DOHH2 (cell line): ENCODE results near the gene FANCC.

ENCODE experiments used
- H3F3A ChIP-seq: fragments of 200-600 bp; sonication (generic), shearing (Covaris generic); 2 replicates; pipeline ENCODE4 v1.6.0; 2016; ENCODE audit warnings: antibody characterized with exemption, mild to moderate bottlenecking; ENCODE audit not compliant: control insufficient read depth, insufficient read depth
- H3K27ac ChIP-seq: fragments of 200-600 bp; sonication (generic); 2 replicates; pipeline ENCODE4 v1.5.1; 2014; ENCODE audit warnings: low read depth, mild to moderate bottlenecking, low read length, moderate library complexity
- H3K27me3 ChIP-seq: fragments of 200-600 bp; sonication (generic); 2 replicates; pipeline ENCODE4 v1.6.1; 2014; ENCODE audit warnings: mild to moderate bottlenecking, low read length, mixed read lengths; ENCODE audit not compliant: control insufficient read depth
- H3K36me3 ChIP-seq: fragments of 200-600 bp; sonication (generic); 2 replicates; pipeline ENCODE4 v1.6.1; 2014; ENCODE audit warnings: mild to moderate bottlenecking, low read length, moderate library complexity, mixed read lengths; ENCODE audit not compliant: control insufficient read depth
- H3K4me1 ChIP-seq: fragments of 200-600 bp; sonication (generic); 2 replicates; pipeline ENCODE4 v1.6.1; 2014; ENCODE audit warnings: mild to moderate bottlenecking, low read length, mixed read lengths; ENCODE audit not compliant: control insufficient read depth
- H3K4me2 ChIP-seq: fragments of 200-600 bp; sonication (generic); 2 replicates; pipeline ENCODE4 v1.6.0; 2014; ENCODE audit warnings: mild to moderate bottlenecking, low read length, moderate library complexity
- H3K4me3 ChIP-seq: fragments of 200-600 bp; sonication (generic); 2 replicates; pipeline ENCODE4 v1.5.1; 2014; ENCODE audit warnings: mild to moderate bottlenecking, low read length, mixed read lengths
- H3K79me2 ChIP-seq: fragments of 200-600 bp; sonication (generic); 2 replicates; pipeline ENCODE4 v1.6.1; 2014; ENCODE audit warnings: mild to moderate bottlenecking, low read length, mixed read lengths; ENCODE audit not compliant: control insufficient read depth
- H3K9me2 ChIP-seq: fragments of 200-600 bp; sonication (generic); replicated peaks from 2 replicates; pipeline ENCODE4 v1.6.1; 2014; ENCODE audit warnings: mild to moderate bottlenecking, low read length, mixed read lengths; ENCODE audit not compliant: control insufficient read depth
- H3K9me3 ChIP-seq: fragments of 200-600 bp; sonication (generic); 2 replicates; pipeline ENCODE4 v1.6.1; 2014; ENCODE audit warnings: antibody characterized with exemption, low read length, mixed read lengths; ENCODE audit not compliant: control insufficient read depth, insufficient read depth
- H4K20me1 ChIP-seq: fragments of 200-600 bp; sonication (generic); 2 replicates; pipeline ENCODE4 v1.6.0; 2014; ENCODE audit warnings: low read depth, mild to moderate bottlenecking, antibody characterized with exemption, low read length, moderate library complexity; ENCODE audit not compliant: control insufficient read depth, insufficient read depth
- CTCF ChIP-seq: fragments of 200-600 bp; sonication (generic); IDR thresholded peaks from one replicate; pipeline ENCODE4 v1.5.1; 2014; ENCODE audit warnings: antibody characterized with exemption, mild to moderate bottlenecking, low read depth, low read length; ENCODE audit not compliant: poor library complexity, severe bottlenecking
- EZH2phosphoT487 ChIP-seq: fragments of 200-600 bp; sonication (generic); IDR thresholded peaks from 2 replicates; pipeline ENCODE4 v1.6.1; 2017; ENCODE audit warnings: borderline replicate concordance, mild to moderate bottlenecking, antibody characterized with exemption, low read length, moderate library complexity, mixed read lengths

The FANCC gene

GRCh38 chr9:95129476-95130291 is 187.8 kb downstream of the FANCC start:
- Histone ChIP-seq H3F3A (no peaks in the 10 kb centered on the region), H3K27ac (no peak overlapping the region), H3K4me3 (no peak overlapping the region), H4K20me1 (no peaks in the 10 kb centered on the region), H3K4me2 (no peak overlapping the region), H3K27me3 (no peaks in the 10 kb centered on the region), H3K9me2 (no peaks in the 10 kb centered on the region), H3K9me3 (no peaks in the 10 kb centered on the region), H3K79me2 (no peaks in the 10 kb centered on the region), H3K4me1 (no peaks in the 10 kb centered on the region), H3K36me3 (no peaks in the 10 kb centered on the region; the same call in 1 of the 2 replicates)
- TF ChIP-seq EZH2phosphoT487 (no peak), CTCF (no peak)

DNA sequence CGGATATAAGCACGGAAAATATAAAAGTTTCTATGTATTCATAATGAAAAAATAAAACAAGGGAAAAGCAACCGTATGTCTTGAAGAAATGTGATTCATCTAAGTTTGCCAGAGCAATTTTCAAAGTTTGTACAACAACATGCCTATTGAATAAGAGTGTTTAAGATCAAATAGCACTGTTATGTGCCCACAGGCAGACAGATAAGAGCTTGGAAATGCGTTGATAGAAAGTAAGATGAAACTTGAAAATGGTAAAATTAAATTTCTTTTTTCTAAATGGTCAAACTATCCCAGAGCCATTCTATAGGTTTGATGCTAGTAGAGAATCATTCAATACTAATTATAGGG is 189.4 kb downstream of the FANCC start:
- Histone ChIP-seq H3K4me3 (no peak overlapping the region), H3K79me2 (no peaks in the 10 kb centered on the region), H3K27me3 (no peaks in the 10 kb centered on the region), H3K27ac (no peak overlapping the region), H3F3A (no peaks in the 10 kb centered on the region), H3K36me3 (no peaks in the 10 kb centered on the region), H4K20me1 (no peaks in the 10 kb centered on the region), H3K4me2 (no peak overlapping the region), H3K9me2 (no peaks in the 10 kb centered on the region), H3K9me3 (no peaks in the 10 kb centered on the region), H3K4me1 (no peaks in the 10 kb centered on the region)
- TF ChIP-seq CTCF (no peak), EZH2phosphoT487 (no peak)

- H3K4me1 ChIP-seq, result no peaks in the 10 kb centered on the region
- H3K4me3 ChIP-seq, result no peak overlapping the region
- no peaks in the 10 kb centered on the region for H3K27me3 ChIP-seq
- no peak overlapping the region for H3K27ac ChIP-seq
- no peaks in the 10 kb centered on the region for H3K9me2 ChIP-seq
- H3F3A ChIP-seq, result no peaks in the 10 kb centered on the region
- no peaks in the 10 kb centered on the region for H3K79me2 ChIP-seq
- H4K20me1 ChIP-seq, result no peaks in the 10 kb centered on the region
- no peaks in the 10 kb centered on the region for H3K36me3 ChIP-seq
- TF ChIP-seq CTCF (peak; percentile 69), EZH2phosphoT487 (no peak)
- no peak overlapping the region for H3K4me2 ChIP-seq
- no peaks in the 10 kb centered on the region for H3K9me3 ChIP-seq
Measured at GRCh38 chr9:95127249-95128176, 190.0 kb downstream of the FANCC start.
